PFSK-1 (cell line): Measurements from ENCODE around the gene SIRT3.
A peak's percentile ranks its signal among the peaks of the same experiment; 100 is the strongest.

Experiments used
- FOXP2 ChIP-seq: optimal IDR thresholded peaks from 2 replicates; pipeline ENCODE3; 2011; ENCODE audit warnings: borderline replicate concordance, control low read depth, inconsistent platforms; ENCODE audit not compliant: insufficient read depth; ENCODE audit errors: extremely low read length, extremely low read depth
- POLR2AphosphoS5 ChIP-seq: IDR thresholded peaks from 2 replicates; pipeline ENCODE4 v1.6.1; 2012; ENCODE audit warnings: low read depth, mild to moderate bottlenecking, control low read depth, low read length, moderate library complexity
- REST ChIP-seq, 2 experiments: IDR thresholded peaks; 2 replicates each; pipeline versions ENCODE4 v1.6.1 to v1.8.0; 2011 to 2012; ENCODE audit warnings: low read depth in 2 of 2, low read length in 2 of 2, control low read depth in 1 of 2, inconsistent platforms in 1 of 2, mild to moderate bottlenecking in 1 of 2, moderate library complexity in 1 of 2; ENCODE audit not compliant: insufficient read depth in 1 of 2
- SIN3A ChIP-seq: IDR thresholded peaks from 2 replicates; pipeline ENCODE4 v1.6.1; 2012; ENCODE audit warnings: mild to moderate bottlenecking, low read length, moderate library complexity, borderline replicate concordance; ENCODE audit not compliant: insufficient read depth
- TAF1 ChIP-seq: IDR thresholded peaks from 2 replicates; pipeline ENCODE4 v1.6.1; 2012; ENCODE audit warnings: low read length, control low read depth, borderline replicate concordance; ENCODE audit not compliant: insufficient read depth

Gene SIRT3

GRCh38 chr11:253160-253885 lies 17.2 kb upstream of the SIRT3 start:
- no peak for TF ChIP-seq TAF1
- TF ChIP-seq FOXP2: no peak
- TF ChIP-seq REST (IDR thresholded peaks at IDR 0.05; ENCODE audit: insufficient read depth in 1 of 2, low read depth in 2 of 2, low read length in 2 of 2): no peak
- peak; percentile 59; the same call in 1 of the 2 replicates for TF ChIP-seq POLR2AphosphoS5
- TF ChIP-seq SIN3A: no peak

- no peak for TF ChIP-seq TAF1
- TF ChIP-seq POLR2AphosphoS5: no peak; the same call in 1 of the 2 replicates
- TF ChIP-seq FOXP2: no peak
- TF ChIP-seq SIN3A: no peak
- TF ChIP-seq REST (IDR thresholded peaks at IDR 0.05; ENCODE audit: insufficient read depth in 1 of 2, low read depth in 2 of 2, low read length in 2 of 2): no peak
These were observed 16.5 kb upstream of the SIRT3 start for GRCh38 chr11:252666-253065.

- no peak for TF ChIP-seq REST (IDR thresholded peaks at IDR 0.05; ENCODE audit: insufficient read depth in 1 of 2, low read depth in 2 of 2, low read length in 2 of 2)
- no peak for TF ChIP-seq SIN3A
- TF ChIP-seq TAF1: no peak
- TF ChIP-seq FOXP2: no peak
These were observed 15.4 kb upstream of the SIRT3 start for GRCh38 chr11:251550-251949.

GRCh38 chr11:250740-251299 lies 14.7 kb upstream of the SIRT3 start:
- TF ChIP-seq POLR2AphosphoS5: no peak
- no peak for TF ChIP-seq FOXP2
- no peak for TF ChIP-seq REST (IDR thresholded peaks at IDR 0.05; ENCODE audit: insufficient read depth in 1 of 2, low read depth in 2 of 2, low read length in 2 of 2)
- no peak for TF ChIP-seq TAF1
- TF ChIP-seq SIN3A: no peak
